Lung (tissue), 12 donors: ENCODE data around the gene MICALL1. TPM values are rescaled to one million over a fixed set of nuclear protein-coding genes. Genes with fewer than 3 reads are reported as not detected.

Source experiments
- ATAC-seq: fragments of 200-7000 bp; cut with Tn5 transposase; one replicate; pipeline ENCODE4 v1.9.1; 2020; ENCODE audit warnings: moderate number of reproducible peaks; ENCODE audit not compliant: insufficient read depth, low FRiP score
- DNase-seq, 3 donors: peaks; one replicate each; pipeline ENCODE4 v3.0.0-alpha.2; 2013 to 2017
- H3K27ac ChIP-seq, 2 donors: one replicate each; pipeline ENCODE4 v1.5.1; 2013; ENCODE audit warnings: mild to moderate bottlenecking in 2 of 2, moderate library complexity in 2 of 2, control low read depth in 1 of 2, inconsistent platforms in 1 of 2, low read depth in 1 of 2, low read length in 1 of 2
- H3K27me3 ChIP-seq, 3 donors: one replicate each; pipeline ENCODE4 v1.5.1; 2013; ENCODE audit warnings: low read length in 2 of 3; ENCODE audit not compliant: control insufficient read depth in 3 of 3, insufficient read depth in 3 of 3
- H3K36me3 ChIP-seq, 4 donors: one replicate each; pipeline ENCODE4 v1.5.1; 2013; ENCODE audit warnings: low read length in 4 of 4, mild to moderate bottlenecking in 1 of 4, moderate library complexity in 1 of 4; ENCODE audit not compliant: control insufficient read depth in 4 of 4, insufficient read depth in 4 of 4
- H3K4me1 ChIP-seq, 5 donors: one replicate each; pipeline ENCODE4 v1.5.1; 2013; ENCODE audit warnings: low read length in 5 of 5, mild to moderate bottlenecking in 2 of 5, moderate library complexity in 1 of 5; ENCODE audit not compliant: control insufficient read depth in 5 of 5, insufficient read depth in 5 of 5
- H3K4me3 ChIP-seq: one replicate; pipeline ENCODE4 v1.5.1; 2013; ENCODE audit warnings: mild to moderate bottlenecking, control low read depth, moderate library complexity
- H3K9ac ChIP-seq, 2 donors: one replicate each; pipeline ENCODE4 v1.5.1; 2013; ENCODE audit warnings: low read length in 2 of 2, control low read depth in 1 of 2; ENCODE audit not compliant: insufficient read depth in 1 of 2
- H3K9me3 ChIP-seq, 4 donors: one replicate each; pipeline ENCODE4 v1.5.1; 2013; ENCODE audit warnings: low read length in 3 of 4, mild to moderate bottlenecking in 1 of 4, moderate library complexity in 1 of 4; ENCODE audit not compliant: control insufficient read depth in 4 of 4, insufficient read depth in 3 of 4
- CTCF ChIP-seq: IDR thresholded peaks from 2 replicates; pipeline ENCODE4 v1.5.1; 2012; ENCODE audit warnings: mild to moderate bottlenecking; ENCODE audit errors: control extremely low read depth, extremely low read depth
- WGBS, 2 donors: extraction: QIAGEN DNeasy Blood & Tissue Kit; methylation state at CpG; one replicate each; pipeline ENCODE4 v1.1.7; 2013; 5-methylcytosine and 5-hydroxymethylcytosine counted together
- polyA plus RNA-seq, 2 donors: library from polyadenylated mRNA; stranded (reverse); fragments of 200-250 nt; gene quantifications; one replicate each; pipeline ENCODE4 v1.2.1, GENCODE V29; 2013
- total RNA-seq, 2 donors: library from RNA; depleted of rRNA in 1 of 2; stranded (reverse); fragments of >200 nt in 1 of 2; gene quantifications; one replicate each; pipeline ENCODE4 v1.2.1, GENCODE V29; 2014 to 2021
- donor health status: control.
- donor health status: control.
- donor health status: Bipolar disorder and iron deficiency.
- donor health status: healthy.
- donor health status: DM: yes; HTN: yes; CAD: no.

MICALL1 gene
- total and polyA plus RNA-seq, 4 donors: 12.9 to 29.1 (median 17.5) TPM

- TF ChIP-seq CTCF: no peak
- Histone ChIP-seq H3K36me3 (peaks cover 6 to 40% (median 9%) of the 10 kb centered on the region in 4 donors), H3K27me3 (no peaks in the 10 kb centered on the region), H3K4me3 (no peak overlapping the region), H3K4me1 (peaks cover 0 to 21% (median 11%) of the 10 kb centered on the region in 5 donors), H3K9ac (no peak overlapping the region), H3K27ac (peak overlapping the region in 1 of 2 donors; percentile 32), H3K9me3 (no peaks in the 10 kb centered on the region)
- WGBS, 2 donors: 62 to 91% methylated on average over 2 of the region's 2 CpGs
- no peak for DNase-seq
- ATAC-seq: no peak
Measured at GRCh38 chr22:37930952-37931440, 24.9 kb downstream of the MICALL1 start.

GRCh38 chr22:37931893-37932389 lies 25.8 kb downstream of the MICALL1 start:
- 66 to 86% methylated on average over 6 of the region's 6 CpGs for WGBS, 2 donors
- Histone ChIP-seq H3K9me3 (no peaks in the 10 kb centered on the region), H3K27ac (no peak overlapping the region), H3K4me3 (no peak overlapping the region), H3K27me3 (no peaks in the 10 kb centered on the region), H3K36me3 (peaks cover 2 to 36% (median 6%) of the 10 kb centered on the region in 4 donors), H3K9ac (no peak overlapping the region), H3K4me1 (peaks cover 0 to 21% (median 11%) of the 10 kb centered on the region in 5 donors)
- ATAC-seq (peak; percentile 23), DNase-seq (peak in 2 of 3 donors; percentile 23 to 63)
- no peak for TF ChIP-seq CTCF

GRCh38 chr22:37932401-37932800 lies 26.3 kb downstream of the MICALL1 start:
- no peak overlapping the region for H3K4me3 ChIP-seq
- peak overlapping the region in 1 of 2 donors; percentile 62 for H3K27ac ChIP-seq
- peaks cover 0 to 35% (median 4%) of the 10 kb centered on the region in 4 donors for H3K36me3 ChIP-seq
- H3K4me1 ChIP-seq: peaks cover 0 to 21% (median 11%) of the 10 kb centered on the region in 5 donors
- H3K9ac ChIP-seq: no peak overlapping the region
- ATAC-seq: no peak
- WGBS, 2 donors: 77 to 82% methylated on average over 10 of the region's 10 CpGs
- no peak for TF ChIP-seq CTCF
- DNase-seq: no peak
- no peaks in the 10 kb centered on the region for H3K27me3 ChIP-seq
- no peaks in the 10 kb centered on the region for H3K9me3 ChIP-seq
